KMS-11 (cell line): ENCODE data around the gene SLC16A1.
"Not testable (repeated sequence)": the region's sequence is repeated elsewhere in the genome, so short reads cannot be mapped to it uniquely, and the experiment has no call there.

Experiments
- H2AFZ ChIP-seq: fragments of 200-600 bp; sonication (generic); 2 replicates; pipeline ENCODE4 v1.6.1; 2016; ENCODE audit warnings: antibody characterized with exemption, mixed run types, low read depth
- H3K27ac ChIP-seq: fragments of 200-600 bp; sonication (generic); 2 replicates; pipeline ENCODE4 v1.6.1; 2016; ENCODE audit warnings: mild to moderate bottlenecking, mixed run types
- H3K27me3 ChIP-seq: fragments of 200-600 bp; sonication (generic); 2 replicates; pipeline ENCODE4 v1.6.1; 2017; ENCODE audit warnings: mild to moderate bottlenecking, low read depth, mixed run types, moderate library complexity; ENCODE audit not compliant: insufficient read depth
- H3K36me3 ChIP-seq: fragments of 200-600 bp; sonication (generic); 2 replicates; pipeline ENCODE4 v1.6.1; 2017; ENCODE audit warnings: mild to moderate bottlenecking, mixed run types; ENCODE audit not compliant: insufficient read depth
- H3K4me1 ChIP-seq: fragments of 200-600 bp; sonication (generic); 2 replicates; pipeline ENCODE4 v1.6.1; 2016; ENCODE audit warnings: mild to moderate bottlenecking, low read depth, mixed run types; ENCODE audit not compliant: poor library complexity, severe bottlenecking
- H3K4me2 ChIP-seq: fragments of 200-600 bp; sonication (generic); 2 replicates; pipeline ENCODE4 v1.7.0; 2016; ENCODE audit warnings: mild to moderate bottlenecking, mixed run types
- H3K4me3 ChIP-seq: fragments of 200-600 bp; sonication (generic); IDR thresholded peaks from 2 replicates; pipeline ENCODE4 v1.6.1; 2017; ENCODE audit warnings: low read depth, low read length, mixed read lengths; ENCODE audit not compliant: insufficient read depth
- H3K79me2 ChIP-seq: fragments of 200-600 bp; sonication (generic); 2 replicates; pipeline ENCODE4 v1.6.1; 2016; ENCODE audit warnings: low read depth, mixed run types; ENCODE audit not compliant: insufficient read depth
- H3K9ac ChIP-seq: fragments of 200-600 bp; sonication (generic); 2 replicates; pipeline ENCODE4 v1.6.1; 2016; ENCODE audit warnings: mild to moderate bottlenecking, mixed run types
- H4K20me1 ChIP-seq: fragments of 200-600 bp; sonication (generic); 2 replicates; pipeline ENCODE4 v1.6.1; 2016; ENCODE audit warnings: mild to moderate bottlenecking, mixed run types; ENCODE audit not compliant: insufficient read depth
- CTCF ChIP-seq: fragments of 200-600 bp; sonication (generic); conservative IDR thresholded peaks from 2 replicates; pipeline ENCODE4 v1.6.1; 2017; ENCODE audit warnings: low read depth, mild to moderate bottlenecking, antibody characterized with exemption, low read length, moderate library complexity, mixed read lengths

The SLC16A1 gene

GRCh38 chr1:112893288-112894009 lies 62.5 kb downstream of the SLC16A1 start:
- no peaks in the 10 kb centered on the region for H3K27me3 ChIP-seq
- TF ChIP-seq CTCF, result no peak
- H3K4me1 ChIP-seq, result no peaks in the 10 kb centered on the region
- H3K4me2 ChIP-seq, result no peak overlapping the region
- H3K36me3 ChIP-seq, result no peaks in the 10 kb centered on the region
- H4K20me1 ChIP-seq, result no peaks in the 10 kb centered on the region
- no peak overlapping the region for H3K9ac ChIP-seq
- no peaks in the 10 kb centered on the region for H3K79me2 ChIP-seq
- H3K4me3 ChIP-seq, result no peak overlapping the region
- H2AFZ ChIP-seq, result no peak overlapping the region
- H3K27ac ChIP-seq, result no peak overlapping the region

GRCh38 chr1:112889906-112890305 lies 66.1 kb downstream of the SLC16A1 start:
- H2AFZ ChIP-seq, result not testable (repeated sequence)

GRCh38 chr1:112889052-112889768 lies 66.8 kb downstream of the SLC16A1 start:
- Histone ChIP-seq H3K4me3 (no peak overlapping the region), H3K27me3 (no peaks in the 10 kb centered on the region), H4K20me1 (no peaks in the 10 kb centered on the region), H3K9ac (no peak overlapping the region), H3K4me2 (no peak overlapping the region), H3K4me1 (no peaks in the 10 kb centered on the region), H3K36me3 (no peaks in the 10 kb centered on the region), H3K79me2 (no peaks in the 10 kb centered on the region), H3K27ac (no peak overlapping the region), H2AFZ (no peak overlapping the region)
- no peak for TF ChIP-seq CTCF

More at GRCh38 chr1:112889906-112890305, 66.1 kb downstream of the SLC16A1 start:
- not testable (repeated sequence) for H3K9ac ChIP-seq, H4K20me1 ChIP-seq, H3K4me3 ChIP-seq, H3K27me3 ChIP-seq, H3K27ac ChIP-seq, H3K79me2 ChIP-seq, H3K4me1 ChIP-seq, H3K4me2 ChIP-seq, H3K36me3 ChIP-seq

GRCh38 chr1:112888630-112889029 lies 67.4 kb downstream of the SLC16A1 start:
- Histone ChIP-seq H3K27me3 (no peaks in the 10 kb centered on the region), H3K79me2 (no peaks in the 10 kb centered on the region), H3K4me2 (no peak overlapping the region), H4K20me1 (no peaks in the 10 kb centered on the region), H3K4me3 (no peak overlapping the region), H3K36me3 (no peaks in the 10 kb centered on the region), H3K4me1 (no peaks in the 10 kb centered on the region), H3K9ac (no peak overlapping the region), H2AFZ (no peak overlapping the region), H3K27ac (no peak overlapping the region)
- TF ChIP-seq CTCF, result no peak
